Endothelial cell of hepatic sinusoid (primary cell): Measurements from ENCODE around the gene COMMD3.

Experiments used
- in situ Hi-C: cut with HindIII; loops from 2 replicates; pipeline ENCODE4 v1.10.0; 2017; ENCODE audit warnings: low sequenced_read_pairs

Gene COMMD3

DNA sequence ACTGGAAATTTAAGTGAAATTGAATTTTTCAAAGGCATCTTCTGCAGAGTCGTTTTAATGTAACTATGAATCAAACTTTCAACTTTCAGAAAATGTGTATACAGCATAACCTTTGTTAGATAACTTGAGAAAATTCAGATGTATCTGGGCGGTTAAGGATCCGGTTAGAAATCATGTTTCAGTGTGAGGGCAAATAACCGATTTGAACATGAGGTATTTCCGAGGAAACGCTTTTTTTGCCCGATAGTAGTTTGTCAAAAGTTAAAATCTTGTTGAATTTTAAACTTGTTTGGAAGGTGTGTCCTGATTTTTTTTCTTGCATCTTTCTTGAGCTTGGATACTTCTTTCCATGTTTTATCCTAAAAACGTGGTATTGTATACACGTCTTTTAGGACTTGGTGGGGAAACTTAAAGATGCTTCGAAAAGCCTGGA lies 3.4 kb downstream of the COMMD3 start:
- in situ Hi-C loops, result no loop called here

DNA sequence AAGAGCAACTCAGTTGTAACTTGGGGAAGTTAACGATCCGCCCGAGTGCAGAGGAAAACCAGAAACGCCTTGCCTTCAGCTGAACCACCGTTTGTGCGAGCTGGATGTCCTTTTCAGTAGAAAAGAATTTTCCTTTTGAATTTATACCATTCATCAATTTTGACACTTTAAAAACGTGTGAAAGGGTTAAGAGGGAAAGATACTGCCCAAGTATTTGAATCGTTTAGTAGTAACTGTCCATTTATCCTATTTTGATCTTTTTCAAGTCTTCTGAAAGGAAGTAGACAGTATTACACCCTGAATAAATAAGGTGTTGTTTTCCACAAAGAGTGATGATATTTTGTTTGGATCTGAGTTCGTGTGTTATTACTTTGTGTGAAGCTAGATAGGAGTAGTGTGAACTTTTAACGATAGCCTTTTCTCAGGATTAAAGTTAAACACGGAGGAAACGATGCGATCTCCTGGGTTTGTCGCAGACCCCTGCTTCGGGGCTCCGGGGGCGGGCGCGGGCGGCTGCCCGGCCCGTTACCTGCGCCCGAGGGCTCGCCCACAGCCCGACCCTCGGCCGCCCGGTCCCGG lies 3.9 kb downstream of the COMMD3 start:
- in situ Hi-C loops, result no loop called here

DNA sequence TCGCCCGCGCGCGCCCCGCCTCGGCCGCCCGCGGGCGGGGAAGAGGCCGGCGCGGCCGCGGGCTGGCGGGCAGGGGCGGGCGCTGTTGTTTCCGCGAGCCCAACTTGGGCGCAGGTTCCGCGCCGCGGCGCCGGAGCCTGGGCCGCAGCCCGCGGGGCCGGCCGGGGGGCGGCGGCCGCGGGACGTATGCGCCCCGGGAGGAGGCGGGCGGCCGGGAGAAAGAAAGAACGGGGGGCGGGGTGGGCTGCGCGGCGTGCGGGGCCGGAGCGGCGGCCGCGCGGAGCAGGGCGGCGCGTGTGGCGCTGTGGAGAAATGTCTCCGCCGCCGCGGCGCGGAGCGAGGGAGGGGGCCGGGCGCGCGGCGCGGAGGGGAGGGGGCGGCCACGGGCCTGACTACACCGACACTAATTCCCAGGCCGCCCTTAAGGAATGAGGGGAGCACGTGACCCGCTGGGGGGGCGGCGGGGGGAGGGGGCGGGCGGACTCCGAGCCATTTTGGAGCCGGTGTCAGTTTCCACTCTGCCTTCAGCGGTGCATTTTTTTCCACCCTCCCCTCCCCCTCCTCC lies 4.5 kb downstream of the COMMD3 start, which contains the start of gene BMI1:
Gene BMI1, plus strand, starts transcription at position 509 of the 565 bp plus-strand sequence. CDS start 5,351 bp downstream, outside the sequence.
- in situ Hi-C loops, result no loop called here

DNA sequence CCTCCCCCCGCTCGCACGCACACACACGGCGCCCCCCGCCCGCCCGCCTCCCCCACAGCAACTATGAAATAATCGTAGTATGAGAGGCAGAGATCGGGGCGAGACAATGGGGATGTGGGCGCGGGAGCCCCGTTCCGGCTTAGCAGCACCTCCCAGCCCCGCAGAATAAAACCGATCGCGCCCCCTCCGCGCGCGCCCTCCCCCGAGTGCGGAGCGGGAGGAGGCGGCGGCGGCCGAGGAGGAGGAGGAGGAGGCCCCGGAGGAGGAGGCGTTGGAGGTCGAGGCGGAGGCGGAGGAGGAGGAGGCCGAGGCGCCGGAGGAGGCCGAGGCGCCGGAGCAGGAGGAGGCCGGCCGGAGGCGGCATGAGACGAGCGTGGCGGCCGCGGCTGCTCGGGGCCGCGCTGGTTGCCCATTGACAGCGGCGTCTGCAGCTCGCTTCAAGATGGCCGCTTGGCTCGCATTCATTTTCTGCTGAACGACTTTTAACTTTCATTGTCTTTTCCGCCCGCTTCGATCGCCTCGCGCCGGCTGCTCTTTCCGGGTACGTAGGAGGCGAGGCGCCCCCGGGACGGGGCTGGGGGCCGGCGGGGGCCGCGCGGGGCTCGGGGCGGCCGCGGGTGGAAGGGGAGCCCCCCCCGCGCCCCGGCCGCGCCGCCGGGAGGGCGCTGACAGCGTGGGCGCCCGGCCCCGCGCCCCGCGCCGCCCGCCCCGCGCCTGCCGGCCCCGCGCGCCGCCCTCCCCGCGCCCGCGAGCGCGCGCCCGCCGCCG lies 5.2 kb downstream of the COMMD3 start:
- in situ Hi-C loops, result no loop called here

DNA sequence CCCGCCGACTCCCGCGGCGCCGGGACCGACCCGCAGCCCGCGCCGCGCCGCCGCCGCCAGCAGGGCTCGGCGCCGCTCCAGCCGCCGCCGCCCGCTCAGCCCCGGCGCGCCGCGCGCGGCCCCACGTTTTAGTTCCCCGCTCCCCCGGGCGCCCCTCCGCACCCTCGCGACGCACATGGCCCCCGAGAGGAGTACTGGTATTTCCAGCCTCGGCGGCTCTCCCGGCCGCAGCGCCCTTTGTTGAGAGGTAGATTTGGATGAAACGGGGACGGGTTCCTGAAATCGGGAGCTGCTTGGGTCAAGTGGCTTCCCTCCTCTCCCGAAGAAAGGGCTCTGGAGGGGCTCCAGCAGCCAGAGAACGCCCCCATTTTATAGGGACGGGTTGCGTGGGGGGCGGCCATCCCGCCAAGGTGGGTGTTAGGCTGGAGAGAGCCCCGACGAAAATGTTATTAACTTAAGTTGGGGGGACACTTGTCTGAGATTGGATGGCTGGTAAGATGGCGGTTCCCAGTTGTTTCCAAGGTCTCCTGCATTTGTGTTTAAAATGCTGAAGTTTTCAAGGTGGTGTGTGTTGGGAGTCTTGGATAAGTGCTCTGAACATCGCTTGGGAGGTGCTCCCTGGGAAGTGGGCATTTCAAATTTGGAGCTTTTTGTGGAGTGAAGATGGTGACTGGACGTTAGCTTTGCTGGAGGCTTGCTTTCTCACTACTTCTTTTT lies 5.9 kb downstream of the COMMD3 start:
- in situ Hi-C loops, result no loop called here

DNA sequence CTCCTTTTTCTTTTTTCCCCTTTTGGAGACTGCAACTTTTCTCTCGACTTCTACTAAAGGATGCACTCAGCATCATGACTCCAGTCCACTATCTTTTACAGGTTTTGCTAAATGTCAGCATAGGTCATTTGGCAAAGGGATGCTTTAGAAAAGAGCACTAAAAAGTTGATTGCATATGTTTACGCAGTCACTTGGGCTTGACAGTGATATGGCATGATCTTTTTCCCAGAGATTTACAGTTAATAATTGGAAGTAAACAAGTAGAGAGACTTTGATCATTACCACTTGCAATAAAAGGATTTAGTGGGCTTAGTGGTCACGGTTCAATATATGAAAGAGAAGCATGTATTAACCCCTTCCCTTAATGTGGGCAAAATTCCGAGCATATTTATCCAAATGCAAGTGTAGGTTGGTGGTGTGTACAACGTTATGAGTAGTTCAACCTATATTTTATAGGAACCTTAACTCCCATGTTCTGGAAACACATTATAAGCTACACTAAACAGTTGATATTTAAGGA lies 6.5 kb downstream of the COMMD3 start:
- in situ Hi-C loops, result no loop called here

DNA sequence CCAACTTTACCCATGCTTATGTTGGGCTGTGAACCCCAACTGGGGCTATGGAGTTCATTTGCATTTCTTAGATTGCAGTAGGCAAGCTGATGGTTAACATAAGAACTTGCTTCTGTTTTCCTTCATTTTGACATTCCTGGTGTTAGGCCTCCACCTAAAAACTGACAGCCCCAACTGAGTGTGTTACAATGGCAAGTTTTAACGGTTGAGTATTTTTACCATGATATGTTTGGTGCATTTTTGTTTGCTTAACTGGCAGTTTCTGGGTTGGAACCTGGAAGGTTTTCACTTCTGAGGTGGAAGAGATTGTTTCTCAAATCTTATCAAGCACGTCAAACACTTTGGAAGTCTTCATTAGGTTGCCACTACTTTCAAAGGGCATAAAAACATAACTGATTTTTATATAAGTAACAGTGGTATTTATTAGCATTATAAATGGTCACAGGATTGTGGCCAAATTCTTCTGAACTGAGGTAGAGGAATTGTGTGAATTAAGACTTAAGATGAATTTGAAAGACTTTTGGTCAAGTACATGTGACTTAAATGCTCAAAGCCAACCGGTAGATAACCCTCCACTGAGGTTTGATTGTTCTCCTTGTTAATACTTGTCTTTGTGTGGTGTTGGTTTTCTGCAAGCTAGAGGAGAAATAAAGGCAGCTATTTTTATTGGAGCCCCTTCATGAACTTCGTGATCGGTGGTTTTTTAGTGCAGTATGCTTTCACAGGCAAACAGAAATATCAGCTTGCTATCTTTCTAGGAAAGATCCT lies 7.5 kb downstream of the COMMD3 start:
- in situ Hi-C loops, result no loop called here

DNA sequence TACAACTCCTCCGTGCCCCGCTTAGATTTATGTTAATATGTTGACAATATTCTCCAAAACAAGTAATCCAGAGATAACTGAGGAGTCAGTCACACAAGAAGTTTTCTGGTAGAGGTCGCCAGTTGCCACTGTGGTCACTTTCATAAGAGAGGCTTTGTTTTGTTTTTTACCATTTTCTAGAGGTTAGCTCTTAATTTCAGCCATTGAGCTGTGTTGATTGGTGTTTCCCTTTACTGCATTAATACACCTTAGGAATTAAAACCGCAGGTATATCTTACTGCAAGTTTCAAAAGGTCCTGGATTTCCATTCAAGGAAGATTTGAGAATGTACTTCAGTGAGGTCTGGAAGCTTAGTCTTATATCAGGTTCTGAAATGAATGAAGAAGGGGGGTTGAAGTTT lies 8.2 kb downstream of the COMMD3 start:
- in situ Hi-C loops, result no loop called here

DNA sequence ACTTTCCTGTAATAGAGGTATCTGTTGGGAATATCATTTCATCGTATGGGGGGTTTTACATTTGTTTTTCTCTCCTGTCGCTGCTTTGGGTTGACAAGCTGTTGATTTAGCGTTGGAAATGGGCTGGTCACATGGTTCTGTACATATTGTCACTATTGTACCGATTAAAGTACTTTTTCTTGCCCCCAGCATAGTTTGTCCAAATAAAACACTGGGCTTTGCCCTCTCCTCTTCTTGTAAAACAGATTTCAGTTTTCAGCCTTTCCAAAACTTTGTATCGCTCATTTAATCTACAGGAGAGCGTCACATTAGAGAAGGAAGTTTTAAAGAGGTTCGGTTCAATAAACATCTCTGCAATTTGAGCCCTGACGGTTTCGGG lies 8.7 kb downstream of the COMMD3 start:
- in situ Hi-C loops, result no loop called here

DNA sequence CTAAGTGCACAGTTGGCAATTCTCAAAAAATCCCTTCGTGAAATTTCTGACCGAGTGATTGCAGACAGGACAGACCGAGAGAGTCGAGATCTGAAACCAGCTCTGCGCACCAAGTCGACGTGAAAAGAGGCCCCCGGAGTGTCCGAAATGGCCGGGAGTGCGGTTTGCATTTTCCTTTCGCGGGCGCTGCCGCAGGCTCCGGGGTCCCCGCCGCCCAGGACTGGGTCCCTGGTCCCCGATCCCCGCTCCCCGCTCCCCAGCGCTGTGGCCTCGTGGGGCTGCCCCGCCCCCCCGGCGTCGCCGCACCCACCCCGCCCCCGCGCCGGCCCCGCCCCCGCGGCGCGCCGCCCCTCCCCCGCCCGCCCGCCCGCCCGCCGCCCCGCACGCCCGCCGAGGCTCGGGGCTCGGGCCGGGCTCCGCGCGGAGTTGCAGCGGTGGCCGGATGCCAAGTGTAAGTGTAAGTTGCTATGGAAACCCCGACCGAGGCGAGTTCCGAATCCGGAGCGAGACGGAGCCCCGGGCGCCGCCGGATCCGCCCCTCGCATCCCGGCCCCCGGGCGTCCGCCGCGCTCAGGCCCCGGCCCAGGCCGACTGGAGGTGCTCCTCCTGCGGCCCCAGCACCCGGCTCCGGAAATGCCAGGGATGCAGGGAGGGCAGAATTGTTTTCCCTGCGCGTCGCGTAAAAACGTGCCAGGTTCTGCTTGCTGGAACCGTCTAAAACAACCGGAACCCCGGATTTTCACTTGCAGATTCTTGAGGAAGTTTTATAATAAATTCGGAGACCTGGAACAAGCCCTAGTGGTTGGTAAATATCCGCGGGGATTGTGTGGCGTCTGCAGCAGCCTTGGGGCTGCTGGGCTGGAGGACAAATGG lies 9.3 kb downstream of the COMMD3 start:
- in situ Hi-C loops, result no loop called here

DNA sequence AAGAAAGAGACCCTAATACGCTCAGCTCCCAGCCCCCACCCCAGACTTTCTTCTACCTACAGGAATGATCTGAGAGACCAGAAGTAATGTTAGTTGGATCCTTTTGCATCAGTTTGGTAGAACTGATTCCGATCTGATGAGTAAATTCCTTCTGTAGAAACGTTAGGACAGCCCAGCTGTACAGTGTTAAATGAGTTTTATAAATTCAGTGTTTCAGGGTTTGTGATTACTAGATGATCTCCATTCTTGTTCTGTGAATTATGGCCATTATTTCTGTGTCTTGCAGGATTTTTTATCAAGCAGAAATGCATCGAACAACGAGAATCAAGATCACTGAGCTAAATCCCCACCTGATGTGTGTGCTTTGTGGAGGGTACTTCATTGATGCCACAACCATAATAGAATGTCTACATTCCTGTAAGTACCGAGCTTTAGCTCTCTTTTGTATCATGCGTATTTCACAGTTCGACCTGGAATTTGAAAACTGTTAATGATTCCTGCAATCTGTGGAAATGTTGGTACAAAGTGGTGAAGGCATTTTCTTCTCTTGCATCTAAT lies 10.0 kb downstream of the COMMD3 start:
- in situ Hi-C loops, result no loop called here

DNA sequence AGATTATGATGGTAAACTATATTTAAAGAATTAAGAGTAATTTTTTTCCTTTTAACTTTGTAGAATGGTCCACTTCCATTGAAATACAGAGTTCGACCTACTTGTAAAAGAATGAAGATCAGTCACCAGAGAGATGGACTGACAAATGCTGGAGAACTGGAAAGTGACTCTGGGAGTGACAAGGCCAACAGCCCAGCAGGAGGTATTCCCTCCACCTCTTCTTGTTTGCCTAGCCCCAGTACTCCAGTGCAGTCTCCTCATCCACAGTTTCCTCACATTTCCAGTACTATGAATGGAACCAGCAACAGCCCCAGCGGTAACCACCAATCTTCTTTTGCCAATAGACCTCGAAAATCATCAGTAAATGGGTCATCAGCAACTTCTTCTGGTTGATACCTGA lies 13.0 kb downstream of the COMMD3 start:
- in situ Hi-C loops, result no loop called here

DNA sequence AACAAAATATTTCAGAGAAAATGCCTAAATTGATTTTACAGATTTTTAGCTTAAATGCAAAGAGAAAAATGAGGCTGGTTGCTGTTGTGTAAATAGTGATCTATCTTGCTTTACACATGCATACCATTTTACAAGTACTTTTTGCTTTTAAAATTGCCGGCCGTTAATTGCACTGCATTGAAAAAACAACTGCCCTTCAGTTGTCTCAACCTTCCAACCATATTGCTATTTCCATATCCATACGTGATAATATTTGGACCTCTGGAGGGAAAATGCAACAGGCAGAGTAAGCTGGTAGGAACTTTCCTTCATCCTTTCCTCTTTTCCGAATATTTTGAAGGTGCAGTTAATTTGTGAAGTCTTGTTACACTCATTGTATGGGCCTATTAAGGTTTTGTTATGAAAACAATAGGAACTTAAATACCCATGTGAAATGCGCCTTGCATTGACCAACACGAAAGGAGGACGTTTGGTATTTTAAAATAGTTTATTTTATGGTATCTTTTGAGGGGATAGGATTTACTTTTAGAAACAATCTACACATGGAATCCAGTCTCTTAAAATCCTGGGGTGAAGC lies 16.0 kb downstream of the COMMD3 start:
- in situ Hi-C loops, result no loop called here

DNA sequence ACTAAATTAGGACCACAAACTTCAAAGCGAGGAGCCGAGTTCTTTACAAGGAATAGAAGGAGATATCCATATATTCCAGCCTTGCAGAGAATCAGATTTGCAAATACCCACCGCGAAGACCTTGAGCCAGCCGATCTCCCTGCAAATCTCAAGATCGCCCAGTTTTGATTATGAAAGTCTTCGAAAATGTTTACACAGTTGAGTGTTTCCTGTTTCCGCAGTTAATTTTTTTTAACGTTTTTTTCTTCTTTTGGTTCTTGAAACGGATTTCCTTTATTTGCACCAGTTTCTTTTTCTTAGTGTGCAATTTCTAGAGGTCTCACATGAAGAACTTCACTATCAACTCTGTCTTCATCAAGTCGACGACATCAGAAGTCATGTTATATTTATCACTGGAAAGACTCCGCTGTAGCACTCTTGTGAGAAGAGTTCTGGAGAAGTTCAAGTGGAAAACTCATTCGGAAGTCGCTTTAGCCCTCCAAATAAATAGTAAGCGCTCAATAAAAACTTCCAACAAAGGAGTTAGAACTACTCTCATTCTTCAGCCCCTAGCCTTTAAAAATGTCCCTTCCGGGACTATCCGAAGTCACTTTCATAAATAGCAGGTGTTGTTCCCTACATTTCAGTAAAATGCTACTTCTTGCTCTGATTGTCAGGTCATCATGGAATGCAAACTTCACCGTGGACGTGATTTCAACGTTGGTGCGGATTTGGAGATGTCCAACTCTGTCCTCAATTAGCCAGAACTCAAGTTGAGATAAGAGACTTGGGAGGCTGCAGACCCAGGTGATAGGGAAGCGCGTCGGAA lies 17.2 kb downstream of the COMMD3 start:
- in situ Hi-C loops, result no loop called here

DNA sequence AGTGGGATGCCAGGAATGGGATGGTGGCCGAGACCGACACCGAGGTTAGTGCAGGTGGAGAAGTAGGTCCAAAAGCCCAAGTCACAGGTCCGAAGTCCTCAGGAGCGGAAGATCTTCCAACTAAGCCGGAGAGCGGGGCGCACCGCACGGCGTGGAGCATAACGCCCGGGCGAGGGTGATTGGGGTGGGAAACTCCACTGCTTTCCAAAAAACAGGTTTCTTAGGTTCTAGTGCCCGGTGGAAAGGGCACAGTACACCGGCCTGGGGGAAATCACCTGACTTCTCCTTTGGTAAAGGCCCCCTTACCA lies 17.7 kb downstream of the COMMD3 start:
- in situ Hi-C loops, result no loop called here

DNA sequence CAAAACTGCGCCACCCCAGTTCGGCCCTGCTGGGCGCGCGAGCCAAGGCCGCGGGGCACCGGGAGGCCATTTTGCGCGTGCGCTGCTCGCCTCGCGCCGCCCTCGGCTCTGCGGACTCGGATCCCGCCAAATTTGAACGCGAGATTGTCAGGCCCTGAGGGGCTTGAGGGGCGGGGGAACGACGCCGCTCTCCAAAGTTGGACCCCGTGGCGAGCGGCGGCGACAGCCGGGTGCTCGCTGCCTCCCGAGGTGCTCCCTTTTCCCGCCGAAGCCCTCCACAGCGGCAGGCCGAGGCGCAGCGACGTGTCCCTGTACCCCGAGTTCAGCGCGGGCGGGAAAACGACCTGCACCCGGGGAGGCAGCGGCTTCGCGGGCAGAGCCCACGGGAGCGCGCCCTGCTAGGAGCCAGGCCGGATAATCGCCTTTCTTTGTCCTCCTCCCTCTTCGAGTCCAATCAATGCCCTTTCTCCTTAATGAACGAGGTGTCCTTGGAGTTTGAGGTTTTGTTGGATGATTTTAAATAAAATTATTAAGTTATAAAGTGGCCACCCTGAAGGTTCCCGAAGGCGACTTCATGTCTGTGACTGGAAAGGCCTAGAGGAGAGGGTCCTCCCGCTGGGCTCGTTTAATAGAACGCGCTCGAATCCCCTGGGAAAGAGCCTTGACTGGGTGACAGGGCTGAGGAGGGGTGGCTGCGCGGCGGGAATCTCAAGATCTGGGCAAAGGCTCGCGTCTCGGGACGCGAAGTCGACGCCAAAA lies 18.4 kb downstream of the COMMD3 start:
- in situ Hi-C loops, result no loop called here

DNA sequence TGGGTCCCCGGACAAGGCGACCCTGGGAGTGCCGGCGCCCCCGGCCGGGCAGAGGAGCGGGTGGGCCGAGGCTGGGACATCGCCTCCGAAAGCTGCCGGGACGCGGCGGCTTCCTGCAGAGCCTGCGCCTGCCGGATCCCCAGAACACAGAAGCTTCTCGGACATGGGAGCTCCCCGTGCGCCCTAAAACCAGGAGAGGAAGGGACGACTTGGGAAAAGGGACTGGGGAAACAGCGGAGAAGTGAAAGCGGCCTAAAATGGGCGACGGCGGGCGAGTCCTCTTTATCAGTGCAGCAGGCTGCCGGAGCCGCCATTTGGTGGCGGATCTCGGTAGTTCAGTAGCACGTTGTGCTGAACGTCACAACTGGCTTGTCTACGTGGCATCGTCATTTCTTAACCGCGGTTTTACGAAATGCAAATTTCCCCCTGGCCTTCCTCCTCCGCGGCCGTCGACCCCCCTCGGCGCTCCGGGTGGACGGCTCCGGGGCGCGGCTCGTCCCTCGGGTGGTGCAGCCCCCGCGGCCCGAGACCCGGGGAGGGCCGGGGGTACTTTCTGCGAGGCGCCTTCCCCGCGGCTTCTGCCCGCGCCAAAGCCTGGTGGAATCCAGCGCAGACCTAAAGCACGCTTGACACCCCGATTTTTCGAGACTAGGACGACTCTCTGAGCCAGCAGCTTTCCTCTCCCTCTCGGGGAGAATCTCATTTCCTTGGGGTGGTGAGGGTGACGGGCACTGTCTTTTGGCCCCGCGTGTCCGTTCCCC lies 19.2 kb downstream of the COMMD3 start:
- in situ Hi-C loops, result no loop called here
